HepG2 (cell line): ENCODE data around the gene GDF2.

Experiments
- AHR ChIP-seq: IDR thresholded peaks from 2 replicates; pipeline ENCODE4 v1.6.1; 2018; ENCODE audit warnings: missing genetic modification reagents, missing compliant biosample characterization
- CBX5 ChIP-seq: sonication (generic); formaldehyde crosslinking; IDR thresholded peaks from 2 replicates; pipeline ENCODE4 v1.4.0; 2020; ENCODE audit warnings: missing genetic modification reagents, borderline replicate concordance
- CTCF ChIP-seq: sonication (generic); formaldehyde crosslinking; IDR thresholded peaks from 2 replicates; pipeline ENCODE4 v1.5.0; 2020; ENCODE audit warnings: mild to moderate bottlenecking, missing genetic modification reagents, moderate library complexity
- EZH2 ChIP-seq: conservative IDR thresholded peaks from 2 replicates; pipeline ENCODE4 v1.6.1; 2012; ENCODE audit warnings: mild to moderate bottlenecking, low read depth, low read length, moderate library complexity
- HNF1A ChIP-seq, 2 experiments: sonication (generic) in 1 of 2; formaldehyde crosslinking in 1 of 2; IDR thresholded peaks; 2 replicates each; pipeline versions ENCODE4 v1.4.0 to v1.6.1; 2016 to 2020; ENCODE audit warnings: borderline replicate concordance in 1 of 2, low read depth in 1 of 2, mild to moderate bottlenecking in 1 of 2, missing genetic modification reagents in 1 of 2
- KAT2B ChIP-seq: fragments of 150-350 bp; IDR thresholded peaks from 2 replicates; pipeline ENCODE4 v1.6.1; 2014; ENCODE audit warnings: low read depth, low read length, borderline replicate concordance
- SMC3 ChIP-seq: IDR thresholded peaks from 2 replicates; pipeline ENCODE4 v1.6.1; 2011; ENCODE audit warnings: low read length, improper control_type of control experiment
- SP1 ChIP-seq, 2 experiments: fragments of 450-650 bp in 1 of 2; sonication (generic) in 1 of 2; formaldehyde crosslinking in 1 of 2; IDR thresholded peaks; 2 replicates each; pipeline versions ENCODE4 v1.4.0 to v1.6.1; 2016 to 2020; ENCODE audit warnings: missing genetic modification reagents in 1 of 2
- TAF1 ChIP-seq: sonication (generic); formaldehyde crosslinking; IDR thresholded peaks from 2 replicates; pipeline ENCODE4 v1.4.0; 2020; ENCODE audit warnings: missing genetic modification reagents
- ZNF124 ChIP-seq: sonication (generic); formaldehyde crosslinking; IDR thresholded peaks from 2 replicates; pipeline ENCODE4 v1.4.0; 2020; ENCODE audit warnings: missing genetic modification reagents
- ZNF143 ChIP-seq: sonication (generic); formaldehyde crosslinking; IDR thresholded peaks from 2 replicates; pipeline ENCODE4 v1.4.0; 2020; ENCODE audit warnings: missing genetic modification reagents
- ZNF30 ChIP-seq: sonication (generic); formaldehyde crosslinking; IDR thresholded peaks from 2 replicates; pipeline ENCODE4 v1.5.0; 2020; ENCODE audit warnings: mild to moderate bottlenecking, missing genetic modification reagents
- TF ChIP-seq, protein P1 (sequence below), 2 experiments: IDR thresholded peaks; 2 replicates each; pipeline ENCODE4 v1.6.1; 2011 to 2012; ENCODE audit warnings: low read length in 2 of 2, borderline replicate concordance in 1 of 2, low read depth in 1 of 2, mild to moderate bottlenecking in 1 of 2, moderate library complexity in 1 of 2
- TF ChIP-seq, protein P2 (sequence below): sonication (generic); formaldehyde crosslinking; IDR thresholded peaks from 2 replicates; pipeline ENCODE4 v1.8.1; 2023; ENCODE audit warnings: missing genetic modification reagents, inconsistent platforms, borderline replicate concordance

GRCh38 chr10:47354900-47355299 lies 32.6 kb downstream of the GDF2 start:
- no peak for TF ChIP-seq SP1 (IDR thresholded peaks at IDR 0.05)
- TF ChIP-seq SP1 (CRISPR knock-in tag; IDR thresholded peaks at IDR 0.05), result no peak
- no peak for TF ChIP-seq CTCF (CRISPR knock-in tag)
- TF ChIP-seq, protein P1, sequence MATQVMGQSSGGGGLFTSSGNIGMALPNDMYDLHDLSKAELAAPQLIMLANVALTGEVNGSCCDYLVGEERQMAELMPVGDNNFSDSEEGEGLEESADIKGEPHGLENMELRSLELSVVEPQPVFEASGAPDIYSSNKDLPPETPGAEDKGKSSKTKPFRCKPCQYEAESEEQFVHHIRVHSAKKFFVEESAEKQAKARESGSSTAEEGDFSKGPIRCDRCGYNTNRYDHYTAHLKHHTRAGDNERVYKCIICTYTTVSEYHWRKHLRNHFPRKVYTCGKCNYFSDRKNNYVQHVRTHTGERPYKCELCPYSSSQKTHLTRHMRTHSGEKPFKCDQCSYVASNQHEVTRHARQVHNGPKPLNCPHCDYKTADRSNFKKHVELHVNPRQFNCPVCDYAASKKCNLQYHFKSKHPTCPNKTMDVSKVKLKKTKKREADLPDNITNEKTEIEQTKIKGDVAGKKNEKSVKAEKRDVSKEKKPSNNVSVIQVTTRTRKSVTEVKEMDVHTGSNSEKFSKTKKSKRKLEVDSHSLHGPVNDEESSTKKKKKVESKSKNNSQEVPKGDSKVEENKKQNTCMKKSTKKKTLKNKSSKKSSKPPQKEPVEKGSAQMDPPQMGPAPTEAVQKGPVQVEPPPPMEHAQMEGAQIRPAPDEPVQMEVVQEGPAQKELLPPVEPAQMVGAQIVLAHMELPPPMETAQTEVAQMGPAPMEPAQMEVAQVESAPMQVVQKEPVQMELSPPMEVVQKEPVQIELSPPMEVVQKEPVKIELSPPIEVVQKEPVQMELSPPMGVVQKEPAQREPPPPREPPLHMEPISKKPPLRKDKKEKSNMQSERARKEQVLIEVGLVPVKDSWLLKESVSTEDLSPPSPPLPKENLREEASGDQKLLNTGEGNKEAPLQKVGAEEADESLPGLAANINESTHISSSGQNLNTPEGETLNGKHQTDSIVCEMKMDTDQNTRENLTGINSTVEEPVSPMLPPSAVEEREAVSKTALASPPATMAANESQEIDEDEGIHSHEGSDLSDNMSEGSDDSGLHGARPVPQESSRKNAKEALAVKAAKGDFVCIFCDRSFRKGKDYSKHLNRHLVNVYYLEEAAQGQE (IDR thresholded peaks at IDR 0.05; ENCODE audit: borderline replicate concordance in 1 of 2, low read depth in 1 of 2, low read length in 2 of 2), result no peak
- no peak for TF ChIP-seq KAT2B
- no peak for TF ChIP-seq CBX5 (CRISPR knock-in tag)
- TF ChIP-seq HNF1A (IDR thresholded peaks at IDR 0.05; ENCODE audit: low read depth), result no peak
- TF ChIP-seq HNF1A (CRISPR knock-in tag; IDR thresholded peaks at IDR 0.05; ENCODE audit: borderline replicate concordance), result no peak
- no peak for TF ChIP-seq ZNF124 (CRISPR knock-in tag)
- TF ChIP-seq, protein P2, sequence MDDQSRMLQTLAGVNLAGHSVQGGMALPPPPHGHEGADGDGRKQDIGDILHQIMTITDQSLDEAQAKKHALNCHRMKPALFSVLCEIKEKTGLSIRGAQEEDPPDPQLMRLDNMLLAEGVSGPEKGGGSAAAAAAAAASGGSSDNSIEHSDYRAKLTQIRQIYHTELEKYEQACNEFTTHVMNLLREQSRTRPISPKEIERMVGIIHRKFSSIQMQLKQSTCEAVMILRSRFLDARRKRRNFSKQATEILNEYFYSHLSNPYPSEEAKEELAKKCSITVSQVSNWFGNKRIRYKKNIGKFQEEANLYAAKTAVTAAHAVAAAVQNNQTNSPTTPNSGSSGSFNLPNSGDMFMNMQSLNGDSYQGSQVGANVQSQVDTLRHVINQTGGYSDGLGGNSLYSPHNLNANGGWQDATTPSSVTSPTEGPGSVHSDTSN, result no peak
- TF ChIP-seq AHR (CRISPR knock-in tag), result no peak
- TF ChIP-seq ZNF30, result no peak
- TF ChIP-seq TAF1 (CRISPR knock-in tag), result no peak
- TF ChIP-seq ZNF143, result no peak
- TF ChIP-seq SMC3, result no peak
- no peak for TF ChIP-seq EZH2
